K562 (cell line): ENCODE data around the gene ARPC1A. TPM values are rescaled to one million over a fixed set of nuclear protein-coding genes. Genes with fewer than 3 reads are reported as not detected.

Experiments
- ATAC-seq: fragments of 200-7000 bp; cut with Tn5 transposase; 3 replicates; pipeline ENCODE4 v1.9.1; 2020; ENCODE audit warnings: moderate library complexity
- BruUV-seq: library from RNA; stranded (reverse); fragments of 400-500 nt; replicated peaks from 2 replicates; lab custom pipeline; 2021; lab: Mats Ljungman, UMichigan
- CTCF ChIA-PET: fragments of 300-600 bp; formaldehyde crosslinking; extraction: SDS; loops from one replicate; lab custom pipeline; 2021; ENCODE audit warnings: low intra/inter-chr PET ratio; lab: Yijun Ruan, JAX
- POLR2A ChIA-PET: fragments of 300-600, 350-650 bp; sonication (Branson Sonifier 250); formaldehyde crosslinking; extraction: SDS; loops from one replicate; lab custom pipeline; 2021; ENCODE audit warnings: antibody characterized with exemption, inconsistent platforms; lab: Yijun Ruan, JAX
- DNase-seq, 4 experiments: peaks; one replicate each; pipeline versions ENCODE4 v3.0.0 to v3.0.0-alpha.2; 2011 to 2018; ENCODE audit warnings: low spot score in 3 of 4, mixed read lengths in 3 of 4; ENCODE audit errors: extremely low read depth in 1 of 4
- FAIRE-seq: peaks from 2 replicates; lab custom pipeline; 2011; peaks lifted over from hg19 to GRCh38; lab: Jason Lieb, UNC
- H2AFZ ChIP-seq: 2 replicates; pipeline ENCODE4 v1.6.0; 2011; ENCODE audit warnings: low read depth, low read length, control low read depth, inconsistent platforms
- H3K27ac ChIP-seq: fragments of 200-600 bp; 3 replicates; pipeline ENCODE4 v1.8.0; 2011; ENCODE audit warnings: low read depth, mild to moderate bottlenecking, control low read depth, inconsistent platforms, low read length, moderate library complexity, mixed read lengths; ENCODE audit errors: extremely low read depth
- H3K27me3 ChIP-seq, 2 experiments: fragments of 300-600 bp in 1 of 2; 2 replicates in 1 of 2; 3 replicates in 1 of 2; pipeline versions ENCODE4 v1.6.0 to v1.8.0; 2011; ENCODE audit warnings: inconsistent platforms in 2 of 2, low read length in 2 of 2, mild to moderate bottlenecking in 1 of 2, mixed read lengths in 1 of 2, moderate library complexity in 1 of 2; ENCODE audit not compliant: control insufficient read depth in 2 of 2, insufficient read depth in 2 of 2
- H3K36me3 ChIP-seq: fragments of 300-600 bp; 3 replicates; pipeline ENCODE4 v1.8.0; 2011; ENCODE audit warnings: mild to moderate bottlenecking, low read length, inconsistent platforms; ENCODE audit not compliant: control insufficient read depth, insufficient read depth
- H3K4me1 ChIP-seq, 2 experiments: fragments of 200-600 bp in 1 of 2; replicated peaks in 1 of 2; 2 replicates in 1 of 2; 3 replicates in 1 of 2; pipeline versions ENCODE4 v1.5.1 to v1.8.0; 2011; ENCODE audit warnings: inconsistent platforms in 2 of 2, low read length in 2 of 2, mild to moderate bottlenecking in 1 of 2, mixed read lengths in 1 of 2, moderate library complexity in 1 of 2; ENCODE audit not compliant: control insufficient read depth in 2 of 2, insufficient read depth in 2 of 2
- H3K4me2 ChIP-seq: 2 replicates; pipeline ENCODE4 v1.6.1; 2011; ENCODE audit warnings: low read length, control low read depth, inconsistent platforms, mixed read lengths; ENCODE audit not compliant: insufficient read depth
- H3K4me3 ChIP-seq: fragments of 200-600 bp; sonication (generic), shearing (Covaris generic); 2 replicates; pipeline ENCODE4 v1.5.1; 2016; ENCODE audit warnings: control low read depth, inconsistent platforms
- H3K79me2 ChIP-seq: fragments of 200-600 bp; 3 replicates; pipeline ENCODE4 v1.8.0; 2011; ENCODE audit warnings: low read length, inconsistent platforms; ENCODE audit not compliant: control insufficient read depth, insufficient read depth
- H3K9ac ChIP-seq, 2 experiments: 2 replicates each; pipeline versions ENCODE4 v1.6.0 to v1.6.1; 2011; ENCODE audit warnings: low read depth in 2 of 2, low read length in 2 of 2, control low read depth in 1 of 2, inconsistent platforms in 1 of 2, mild to moderate bottlenecking in 1 of 2, mixed read lengths in 1 of 2; ENCODE audit not compliant: insufficient read depth in 1 of 2
- H3K9me1 ChIP-seq: one replicate; pipeline ENCODE4 v1.6.0; 2011; ENCODE audit warnings: inconsistent platforms, mild to moderate bottlenecking, low read length, moderate library complexity; ENCODE audit not compliant: control insufficient read depth, insufficient read depth
- H3K9me3 ChIP-seq: replicated peaks from 2 replicates; pipeline ENCODE4 v1.5.1; 2011; ENCODE audit warnings: low read depth, low read length, inconsistent platforms; ENCODE audit not compliant: control insufficient read depth, insufficient read depth
- H4K20me1 ChIP-seq: replicated peaks from 2 replicates; pipeline ENCODE4 v1.6.1; 2011; ENCODE audit warnings: low read length, inconsistent platforms, mixed read lengths; ENCODE audit not compliant: control insufficient read depth, insufficient read depth
- ADNP ChIP-seq: fragments of 200-800 bp; sonication (Bioruptor generic); IDR thresholded peaks from 2 replicates; pipeline ENCODE4 v1.6.1; 2016; ENCODE audit warnings: missing genetic modification characterization, missing compliant biosample characterization
- MYBL2 ChIP-seq, 2 experiments: fragments of 450-650 bp in 1 of 2; sonication (generic) in 1 of 2; formaldehyde crosslinking in 1 of 2; IDR thresholded peaks; 2 replicates each; pipeline versions ENCODE4 v1.6.1 to v1.8.1; 2017 to 2022; ENCODE audit warnings: borderline replicate concordance in 1 of 2, inconsistent platforms in 1 of 2, low read depth in 1 of 2, mild to moderate bottlenecking in 1 of 2, missing genetic modification reagents in 1 of 2, moderate library complexity in 1 of 2
- POLR2A ChIP-seq: fragments of 450-650 bp; conservative IDR thresholded peaks from 2 replicates; pipeline ENCODE4 v1.6.1; 2016
- POLR2G ChIP-seq: fragments of 200-400 bp; formaldehyde crosslinking; IDR thresholded peaks from 2 replicates; pipeline ENCODE4 v1.6.1; 2017; ENCODE audit warnings: low read depth, mild to moderate bottlenecking, antibody characterized with exemption, low read length, moderate library complexity
- RBFOX2 ChIP-seq: fragments of 200-400 bp; formaldehyde crosslinking; IDR thresholded peaks from 2 replicates; pipeline ENCODE4 v1.6.1; 2017; ENCODE audit warnings: low read depth, mild to moderate bottlenecking, low read length, moderate library complexity
- ZNF512 ChIP-seq: IDR thresholded peaks from 2 replicates; pipeline ENCODE4 v1.6.1; 2016; ENCODE audit warnings: missing genetic modification characterization, missing compliant biosample characterization
- ZNF551 ChIP-seq: fragments of 250-450 bp; sonication (Bioruptor Pico); IDR thresholded peaks from 2 replicates; pipeline ENCODE4 v1.5.0; 2021; ENCODE audit warnings: mild to moderate bottlenecking, moderate library complexity
- WGBS: fragments of 100-300 bp; shearing (Covaris generic); methylation state at CpG from one replicate; pipeline ENCODE4 v1.1.6; 2016; ENCODE audit warnings: low coverage, mixed read lengths; ENCODE audit not compliant: insufficient coverage; ENCODE audit errors: missing lambda C conversion rate; 5-methylcytosine and 5-hydroxymethylcytosine counted together
- in situ Hi-C: fragments of 300-500 bp; cut with MboI; formaldehyde crosslinking; loops from 4 replicates; pipeline ENCODE4 v1.15.0; 2018; ENCODE audit warnings: inconsistent platforms, mixed read lengths
- intact Hi-C: fragments of 100-400 bp; cut with micrococcal nuclease; formaldehyde crosslinking; loops from 2 replicates; pipeline ENCODE4 v1.14.2; 2022
- polyA plus RNA-seq, 8 experiments: library from polyadenylated mRNA; depleted of rRNA in 4 of 8; stranded (reverse) in 5 of 8; unstranded in 3 of 8; fragments of >200 nt; fragmentation: Nextera tagmentation in 2 of 8; fragmentation: Illumina TruSeq in 1 of 8; extraction: Ambion mirVana in 2 of 8; extraction: Trizol in 1 of 8; gene quantifications; 2 replicates each; pipeline versions ENCODE4 v1.2.1 to v1.2.3, GENCODE V29; 2011 to 2014; ENCODE audit warnings: inconsistent platforms in 1 of 8, missing spikeins in 1 of 8
- total RNA-seq, 7 experiments: library from RNA; depleted of rRNA in 6 of 7; stranded (reverse); fragments of >200 nt in 6 of 7; fragmentation: Illumina TruSeq in 2 of 7; extraction: Trizol in 2 of 7; gene quantifications; 2 replicates each; pipeline versions ENCODE4 v1.2.1 to v1.2.3, GENCODE V29; 2011 to 2021; ENCODE audit warnings: low replicate concordance in 1 of 7

ARPC1A gene
- total and polyA plus RNA-seq, 9 of the 15 experiments (the other 6 are each of a cell fraction or from before 2014, with no cell fraction given), result 39.5 to 151 (median 86.1) TPM

DNA sequence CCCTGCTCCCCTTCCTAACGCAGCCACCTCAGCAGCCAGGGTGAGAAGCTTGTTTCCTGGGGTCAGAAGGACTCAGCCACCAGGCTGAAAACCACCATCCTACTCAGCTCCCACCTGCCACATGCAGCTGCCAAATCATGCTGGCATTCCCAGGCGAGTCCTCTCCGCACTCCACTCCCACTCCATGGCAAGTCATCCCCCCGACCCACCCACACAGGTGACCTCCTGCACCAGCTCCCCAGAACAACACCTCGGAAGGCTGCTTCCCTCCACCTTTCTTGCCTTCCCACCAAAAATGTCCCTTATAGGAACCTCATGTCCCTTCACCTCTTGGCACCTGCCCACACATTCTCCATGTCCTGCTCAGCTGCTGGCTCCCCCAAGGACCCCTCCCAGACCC is 78.1 kb downstream of the ARPC1A start:
- TF ChIP-seq POLR2A (0 out of 2 replicates have a peak, but pooled peaks have one; percentile 11), ADNP (tag) (no peak), RBFOX2 (peak; percentile 48; the same call in 1 of the 2 replicates)
- no peak overlapping the region for H3K27ac ChIP-seq
- WGBS, result 100% methylated on average over 5 of the region's 5 CpGs
- H3K27me3 ChIP-seq, result no peaks in the 10 kb centered on the region
- H3K4me2 ChIP-seq, result no peak overlapping the region
- peaks cover 10 to 14% of the 10 kb centered on the region in 2 experiments; a peak in 4 of 5 replicates for H3K4me1 ChIP-seq
- CTCF ChIA-PET, result no interaction called here
- peaks cover 82% of the 10 kb centered on the region for H3K36me3 ChIP-seq
- no peak for FAIRE-seq
- intact Hi-C loops (no loop called here), in situ Hi-C loops (no loop called here)
- H3K9me1 ChIP-seq, result no peaks in the 10 kb centered on the region
- no peak overlapping the region for H3K9ac ChIP-seq
- peaks cover 33% of the 10 kb centered on the region for H4K20me1 ChIP-seq
- no peaks in the 10 kb centered on the region for H3K9me3 ChIP-seq
- H2AFZ ChIP-seq, result no peak overlapping the region
- ATAC-seq, result no peak
- BruUV-seq, result no TSS peak
- no peak for DNase-seq
- H3K4me3 ChIP-seq, result no peak overlapping the region
- peaks cover 52% of the 10 kb centered on the region for H3K79me2 ChIP-seq
- POLR2A ChIA-PET, result interaction anchor here (0.6 to 0.9 kb wide), 2 partner anchors 29 to 467 kb away, joined by 3 read pairs; no protein-coding TSS in a partner anchor

DNA sequence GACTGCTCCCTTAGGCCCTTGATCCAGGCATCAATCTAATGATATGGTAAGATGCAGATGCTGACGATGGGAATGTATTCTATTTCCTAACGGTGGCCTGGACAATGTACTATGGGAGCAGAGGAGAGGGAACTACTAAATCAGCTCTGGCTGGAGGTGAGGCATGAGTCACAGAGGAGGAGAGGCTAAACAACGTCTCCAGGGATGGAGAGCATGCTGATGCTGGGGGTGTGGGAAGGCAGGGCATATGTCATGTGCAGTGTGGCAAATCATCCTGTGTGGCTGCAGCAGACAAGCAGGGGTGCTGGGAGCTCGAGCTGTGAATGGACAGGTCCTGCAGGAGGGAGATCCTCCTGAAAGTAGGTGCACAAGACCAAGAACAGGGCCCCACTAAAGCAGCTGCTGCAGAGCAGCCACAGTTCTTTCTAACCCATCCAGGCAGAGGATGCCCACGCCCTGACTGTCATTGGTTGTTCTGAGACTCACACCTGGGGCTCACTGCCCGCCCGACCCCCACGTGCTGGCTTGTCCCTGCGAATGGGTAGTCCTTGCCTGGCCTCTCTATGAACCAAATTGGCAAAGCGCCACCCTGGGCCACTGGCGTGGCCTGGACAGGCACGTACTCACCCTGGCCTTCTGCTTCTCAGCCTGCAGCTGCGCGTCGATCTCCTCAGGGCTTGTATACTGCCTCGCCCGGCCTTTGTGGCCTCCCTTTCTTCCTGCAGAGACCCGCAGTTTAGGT is 78.7 kb downstream of the ARPC1A start:
- POLR2A ChIA-PET, result interaction anchor here (0.8 kb wide), 1 partner anchor 25 kb away, joined by 3 read pairs; no protein-coding TSS in a partner anchor
- CTCF ChIA-PET, result no interaction called here
- peaks cover 10 to 14% of the 10 kb centered on the region in 2 experiments; a peak in 4 of 5 replicates for H3K4me1 ChIP-seq
- TF ChIP-seq RBFOX2, result peak; percentile 52
- TF ChIP-seq ZNF512 (tag), result no peak
- TF ChIP-seq ZNF551 (CRISPR knock-in tag), result no peak
- TF ChIP-seq POLR2G, result peak; percentile 71
- TF ChIP-seq MYBL2 (IDR thresholded peaks at IDR 0.05; ENCODE audit: low read depth), result no peak
- TF ChIP-seq MYBL2 (CRISPR knock-in tag; IDR thresholded peaks at IDR 0.05; ENCODE audit: borderline replicate concordance), result no peak
- 89% methylated on average over 18 of the region's 18 CpGs for whole genome bisulfite sequencing
- BruUV-seq, result no TSS peak
- H3K36me3 ChIP-seq, result peaks cover 78% of the 10 kb centered on the region
- no peak overlapping the region for H3K4me3 ChIP-seq
- H3K9ac ChIP-seq, result peak overlapping the region in 1 of 2 experiments; percentile 76; a peak in 2 of 4 replicates
- H3K4me2 ChIP-seq, result no peak overlapping the region
- DNase-seq (no peak), FAIRE-seq (no peak), ATAC-seq (no peak)
- H3K9me3 ChIP-seq, result no peaks in the 10 kb centered on the region
- peaks cover 58% of the 10 kb centered on the region for H3K79me2 ChIP-seq
- no peaks in the 10 kb centered on the region for H3K9me1 ChIP-seq
- H3K27me3 ChIP-seq, result no peaks in the 10 kb centered on the region
- in situ Hi-C loops (no loop called here), intact Hi-C loops (no loop called here)
- H4K20me1 ChIP-seq, result peaks cover 34% of the 10 kb centered on the region
- H3K27ac ChIP-seq, result no peak overlapping the region
- H2AFZ ChIP-seq, result no peak overlapping the region
